Adrenal gland (tissue), 12 donors: ENCODE results near the gene SLC52A3. TPM values are rescaled to one million over a fixed set of nuclear protein-coding genes. Genes with fewer than 3 reads are reported as not detected.

Source experiments
- DNase-seq, 7 donors: peaks; one replicate each; pipeline ENCODE4 v3.0.0-alpha.2; 2019 to 2020
- H3K27ac ChIP-seq, 5 donors: fragments of 200-600 bp; sonication (generic) in 4 of 5; 1 replicate in 3 of 5; 2 replicates in 2 of 5; pipeline versions ENCODE4 v1.5.1 to v1.8.0; 2016 to 2020; ENCODE audit warnings: mild to moderate bottlenecking in 1 of 5
- H3K27me3 ChIP-seq: fragments of 200-600 bp; 2 replicates; pipeline ENCODE4 v1.8.0; 2021
- H3K36me3 ChIP-seq, 2 donors: fragments of 200-600 bp; replicated peaks in 1 of 2; 1 replicate in 1 of 2; 2 replicates in 1 of 2; pipeline versions ENCODE4 v1.5.1 to v1.8.0; 2018 to 2022
- H3K4me1 ChIP-seq, 2 donors: fragments of 200-600 bp; replicated peaks in 1 of 2; 1 replicate in 1 of 2; 2 replicates in 1 of 2; pipeline versions ENCODE4 v1.5.1 to v1.8.0; 2018 to 2021
- H3K4me3 ChIP-seq, 4 donors: fragments of 200-600 bp; sonication (generic) in 3 of 4; one replicate each; pipeline ENCODE4 v1.5.1; 2016 to 2018
- H3K9me3 ChIP-seq, 3 donors: fragments of 200-600 bp; sonication (generic) in 1 of 3; replicated peaks in 1 of 3; 1 replicate in 2 of 3; 2 replicates in 1 of 3; pipeline versions ENCODE4 v1.5.1 to v1.8.0; 2016 to 2021
- POLR2A ChIP-seq, 2 donors: fragments of 450-650 bp; IDR thresholded peaks; one replicate each; pipeline ENCODE4 v1.6.1; 2017; ENCODE audit warnings: antibody characterized with exemption in 2 of 2, mild to moderate bottlenecking in 2 of 2, moderate library complexity in 1 of 2
- WGBS, 4 donors: extraction: QIAGEN DNeasy Blood & Tissue Kit in 2 of 4; methylation state at CpG; one replicate each; pipeline versions ENCODE4 v1.1.5 to v1.1.7; 2013 to 2017; 5-methylcytosine and 5-hydroxymethylcytosine counted together
- intact Hi-C, 2 donors: fragments of 100-400 bp; cut with DNase I; formaldehyde crosslinking; loops; one replicate each; pipeline versions ENCODE4 v1.14.1 to v1.15.0; 2022 to 2023
- polyA plus RNA-seq, 3 donors: library from polyadenylated mRNA; stranded (reverse); fragments of 200-250 nt in 2 of 3; fragments of 350-450 nt in 1 of 3; fragmentation: Illumina TruSeq in 1 of 3; extraction: RNeasy Lipid Tissue Mini Kit (QIAGEN cat#74804) in 1 of 3; gene quantifications; one replicate each; pipeline ENCODE4 v1.2.3, GENCODE V29; 2013 to 2014
- total RNA-seq, 9 donors: library from RNA; depleted of rRNA in 4 of 9; stranded (reverse); fragments of >200 nt in 4 of 9; fragments of 120-200 nt in 1 of 9; fragmentation: NEBNext Ultra II Directional in 1 of 9; extraction: Animal tissue kit (Norgen Biotek cat#: 25700) in 1 of 9; gene quantifications; one replicate each; pipeline versions ENCODE4 v1.1.0 to v1.2.4, GENCODE V29; 2013 to 2023
- TF ChIP-seq, protein P1 (sequence below), 6 experiments: fragments of 450-650 bp in 4 of 6; fragments of 200-600 bp in 2 of 6; sonication (generic) in 1 of 6; IDR thresholded peaks; 1 replicate in 5 of 6; 2 replicates in 1 of 6; pipeline versions ENCODE4 v1.5.1 to v1.8.0; 2016 to 2021; ENCODE audit warnings: antibody characterized with exemption in 6 of 6, mild to moderate bottlenecking in 2 of 6, moderate library complexity in 1 of 6
- donor health status: healthy with polysubstance abuse.
- donor health status: Bipolar disorder and iron deficiency.
- donor health status: DM: yes; HTN: yes; CAD: no.
- donor health status: DM: no; HTN: no; CAD: no.
- donor health status: DM: no; HTN: no; CAD: no.
- donor health status: DM: yes; HTN: yes; CAD: no.

Gene SLC52A3
- total and polyA plus RNA-seq, 12 donors: 0.05 to 1.2 (median 0.25) TPM; not detected in 1

DNA sequence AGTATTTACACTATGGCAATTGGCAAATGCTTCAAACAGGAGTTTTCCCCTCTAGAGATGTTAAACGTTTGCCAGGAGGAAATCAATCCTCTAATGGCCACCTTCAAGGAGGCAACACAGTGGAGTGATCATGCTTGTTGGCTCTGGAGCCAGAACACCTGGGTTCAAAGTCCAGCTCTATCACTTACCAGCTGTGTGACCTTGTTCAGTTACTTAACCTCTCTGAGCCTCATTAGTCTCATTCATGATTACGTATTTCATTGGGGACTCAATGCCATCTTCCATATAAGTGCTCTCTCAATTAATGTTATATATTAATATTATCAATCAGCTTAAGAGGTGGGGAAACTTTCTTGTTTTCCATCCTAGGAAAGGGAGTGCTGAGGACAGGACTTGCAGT lies 26.1 kb downstream of the SLC52A3 start:
- TF ChIP-seq, protein P1, sequence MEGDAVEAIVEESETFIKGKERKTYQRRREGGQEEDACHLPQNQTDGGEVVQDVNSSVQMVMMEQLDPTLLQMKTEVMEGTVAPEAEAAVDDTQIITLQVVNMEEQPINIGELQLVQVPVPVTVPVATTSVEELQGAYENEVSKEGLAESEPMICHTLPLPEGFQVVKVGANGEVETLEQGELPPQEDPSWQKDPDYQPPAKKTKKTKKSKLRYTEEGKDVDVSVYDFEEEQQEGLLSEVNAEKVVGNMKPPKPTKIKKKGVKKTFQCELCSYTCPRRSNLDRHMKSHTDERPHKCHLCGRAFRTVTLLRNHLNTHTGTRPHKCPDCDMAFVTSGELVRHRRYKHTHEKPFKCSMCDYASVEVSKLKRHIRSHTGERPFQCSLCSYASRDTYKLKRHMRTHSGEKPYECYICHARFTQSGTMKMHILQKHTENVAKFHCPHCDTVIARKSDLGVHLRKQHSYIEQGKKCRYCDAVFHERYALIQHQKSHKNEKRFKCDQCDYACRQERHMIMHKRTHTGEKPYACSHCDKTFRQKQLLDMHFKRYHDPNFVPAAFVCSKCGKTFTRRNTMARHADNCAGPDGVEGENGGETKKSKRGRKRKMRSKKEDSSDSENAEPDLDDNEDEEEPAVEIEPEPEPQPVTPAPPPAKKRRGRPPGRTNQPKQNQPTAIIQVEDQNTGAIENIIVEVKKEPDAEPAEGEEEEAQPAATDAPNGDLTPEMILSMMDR (IDR thresholded peaks at IDR 0.05): no peak
- no peak for TF ChIP-seq POLR2A (IDR thresholded peaks at IDR 0.05)
- H3K9me3 ChIP-seq: peaks cover 0 to 7% (median 0%) of the 10 kb centered on the region in 3 donors
- intact Hi-C loops: no loop called here
- no peak overlapping the region for H3K4me3 ChIP-seq
- no peak overlapping the region for H3K27ac ChIP-seq
- H3K4me1 ChIP-seq: no peaks in the 10 kb centered on the region
- no peaks in the 10 kb centered on the region for H3K36me3 ChIP-seq
- WGBS, 4 donors: 43 to 64% (median 60%) methylated on average over 2 of the region's 2 CpGs
- peaks cover 3% of the 10 kb centered on the region for H3K27me3 ChIP-seq
- DNase-seq: no peak

DNA sequence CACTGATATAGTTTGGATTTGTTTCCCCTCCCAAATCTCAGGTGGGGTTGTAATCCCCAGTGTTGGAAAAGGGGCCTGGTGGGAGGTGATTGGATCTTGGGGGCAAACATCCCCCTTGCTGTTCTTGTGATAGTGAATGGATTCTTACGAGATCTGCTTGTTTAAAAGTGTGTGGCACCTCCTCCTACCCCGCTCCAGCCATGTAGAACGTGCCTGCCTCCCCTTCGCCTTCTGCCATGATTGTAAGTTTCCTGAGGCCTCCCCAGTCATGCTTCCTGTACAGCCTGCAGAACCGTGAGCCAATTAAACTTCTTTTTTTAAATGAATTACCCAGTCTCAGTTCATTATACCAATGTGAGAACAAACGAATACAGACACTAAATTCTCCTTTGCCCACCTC lies 26.7 kb downstream of the SLC52A3 start:
- Histone ChIP-seq H3K36me3 (no peaks in the 10 kb centered on the region), H3K4me1 (no peaks in the 10 kb centered on the region), H3K27me3 (no peaks in the 10 kb centered on the region), H3K9me3 (peaks cover 0 to 7% (median 0%) of the 10 kb centered on the region in 3 donors), H3K4me3 (no peak overlapping the region), H3K27ac (no peak overlapping the region)
- 62 to 82% (median 73%) methylated on average over 6 of the region's 6 CpGs for WGBS, 4 donors
- TF ChIP-seq, protein P1 (IDR thresholded peaks at IDR 0.05): no peak
- TF ChIP-seq POLR2A (IDR thresholded peaks at IDR 0.05): no peak
- intact Hi-C loops: no loop called here
- no peak for DNase-seq

DNA sequence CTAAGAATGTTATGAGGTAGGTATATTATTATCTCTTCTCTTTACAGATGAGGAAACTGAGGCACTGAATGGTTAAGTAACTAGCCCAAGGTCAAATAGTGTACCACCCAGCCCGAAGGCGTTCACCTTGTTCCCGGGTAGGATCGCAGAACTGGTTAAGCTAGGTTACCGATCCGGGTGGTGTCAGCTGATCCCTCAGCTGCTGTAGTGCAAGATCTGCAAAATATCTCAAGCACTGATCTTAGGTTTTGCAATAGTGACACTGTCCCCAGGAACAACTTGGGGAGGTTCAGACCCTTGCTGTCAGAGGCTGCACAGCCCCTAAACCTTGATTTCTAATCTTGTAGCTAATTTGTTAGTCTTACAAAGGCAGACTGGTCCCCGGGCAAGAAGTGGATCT lies 28.1 kb downstream of the SLC52A3 start:
- 66 to 71% (median 69%) methylated on average over 7 of the region's 7 CpGs for WGBS, 4 donors
- no peak for DNase-seq
- Histone ChIP-seq H3K36me3 (no peaks in the 10 kb centered on the region), H3K9me3 (peaks cover 0 to 1% (median 0%) of the 10 kb centered on the region in 3 donors), H3K4me1 (no peaks in the 10 kb centered on the region), H3K4me3 (no peak overlapping the region), H3K27me3 (no peaks in the 10 kb centered on the region), H3K27ac (no peak overlapping the region)
- intact Hi-C loops: no loop called here
- TF ChIP-seq, protein P1 (IDR thresholded peaks at IDR 0.05): no peak
- no peak for TF ChIP-seq POLR2A (IDR thresholded peaks at IDR 0.05)

DNA sequence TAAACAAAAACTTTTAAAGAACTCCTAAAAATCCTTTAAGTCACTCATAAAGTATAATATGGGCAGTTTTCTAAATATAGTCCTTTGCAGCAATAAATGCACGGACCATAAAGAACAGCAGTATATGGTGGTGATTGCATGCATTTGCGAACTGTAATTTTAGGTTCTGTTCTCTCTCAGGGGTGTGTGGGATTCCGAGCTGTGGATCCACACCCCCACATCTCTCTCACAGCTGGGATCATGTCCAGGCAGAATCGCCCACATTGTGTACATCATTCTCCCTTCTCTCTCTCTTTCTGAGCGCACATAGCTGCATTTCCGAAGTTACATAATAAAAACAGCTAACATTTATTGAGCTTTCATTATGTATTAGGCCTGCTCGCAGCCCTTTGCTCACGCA lies 28.6 kb downstream of the SLC52A3 start:
- H3K9me3 ChIP-seq: no peaks in the 10 kb centered on the region
- no peak overlapping the region for H3K27ac ChIP-seq
- H3K36me3 ChIP-seq: no peaks in the 10 kb centered on the region
- intact Hi-C loops: loop anchor here in 1 of 2 donors (5.0 kb wide), 1 partner anchor 177 kb away; no protein-coding TSS in a partner anchor
- H3K4me1 ChIP-seq: no peaks in the 10 kb centered on the region
- H3K27me3 ChIP-seq: no peaks in the 10 kb centered on the region
- no peak for TF ChIP-seq POLR2A (IDR thresholded peaks at IDR 0.05)
- TF ChIP-seq, protein P1 (IDR thresholded peaks at IDR 0.05): no peak
- DNase-seq: no peak
- no peak overlapping the region for H3K4me3 ChIP-seq
- 69 to 76% (median 72%) methylated on average over 8 of the region's 8 CpGs for WGBS, 4 donors
